LNCAP (cell line): Measurements from ENCODE around the gene OLIG2.

Source experiments
- CTCF ChIP-seq: fragments of 450-650 bp; IDR thresholded peaks from 2 replicates; pipeline ENCODE4 v1.5.1; 2017; ENCODE audit warnings: mild to moderate bottlenecking

The OLIG2 gene

GRCh38 chr21:33030633-33031032 is 4.9 kb downstream of the OLIG2 start:
- TF ChIP-seq CTCF = no peak

GRCh38 chr21:33031152-33031911 is 5.6 kb downstream of the OLIG2 start:
- TF ChIP-seq CTCF = no peak

- no peak for TF ChIP-seq CTCF
Observed at GRCh38 chr21:33032434-33033047, 6.8 kb downstream of the OLIG2 start.

GRCh38 chr21:33033094-33033951 is 7.6 kb downstream of the OLIG2 start:
- TF ChIP-seq CTCF = no peak

GRCh38 chr21:33033961-33034413 is 8.3 kb downstream of the OLIG2 start:
- TF ChIP-seq CTCF = no peak

- no peak for TF ChIP-seq CTCF
Observed at GRCh38 chr21:33035147-33035546, 9.4 kb downstream of the OLIG2 start.

GRCh38 chr21:33036430-33037162 is 10.9 kb downstream of the OLIG2 start:
- no peak for TF ChIP-seq CTCF
